Right lobe of liver (tissue), 4 donors: ENCODE results near the gene NEU2.

Experiments used
- CTCF ChIP-seq, 4 donors: fragments of 200-600 bp in 3 of 4; fragments of 450-650 bp in 1 of 4; IDR thresholded peaks; one replicate each; pipeline versions ENCODE4 v1.5.1 to v1.8.0; 2016 to 2022; ENCODE audit warnings: antibody characterized with exemption in 4 of 4, mild to moderate bottlenecking in 2 of 4
- POLR2A ChIP-seq: fragments of 450-650 bp; IDR thresholded peaks from one replicate; pipeline ENCODE4 v1.6.1; 2017; ENCODE audit warnings: antibody characterized with exemption, mild to moderate bottlenecking
- donor health status: DM: no; HTN: no; CAD: no.
- donor health status: DM: no; HTN: no; CAD: no.
- donor health status: DM: no; HTN: yes; CAD: no.

GRCh38 chr2:233011268-233011650, 21.2 kb upstream of the NEU2 start:
- no peak for TF ChIP-seq CTCF (IDR thresholded peaks at IDR 0.05)
- no peak for TF ChIP-seq POLR2A
